ENCODE results near the gene SREBF2.

- no peak for TF ChIP-seq CTCF (IDR thresholded peaks at IDR 0.05)
- no peak for TF ChIP-seq POLR2A (IDR thresholded peaks at IDR 0.05)
These were observed 67.9 kb downstream of the SREBF2 start for GRCh38 chr22:41900652-41901312.

Measured in lower leg skin (tissue), 3 donors.